HFFc6 (cell line): ENCODE results near the gene EEFSEC. TPM values are rescaled to one million over a fixed set of nuclear protein-coding genes. Genes with fewer than 3 reads are reported as not detected.

Source experiments
- DNase-seq: peaks from one replicate; pipeline ENCODE4 v3.0.0-alpha.2; 2018
- H3K27ac Mint-ChIP-seq: 2 replicates; pipeline ENCODE4 v1.8.0; 2020; ENCODE audit warnings: mild to moderate bottlenecking, mixed read lengths
- H3K27me3 Mint-ChIP-seq: 2 replicates; pipeline ENCODE4 v1.8.0; 2021; ENCODE audit warnings: mild to moderate bottlenecking, moderate library complexity, mixed read lengths; ENCODE audit not compliant: insufficient read depth
- H3K36me3 Mint-ChIP-seq: 2 replicates; pipeline ENCODE4 v1.8.0; 2021; ENCODE audit warnings: low read depth, mixed read lengths
- H3K4me1 Mint-ChIP-seq: 2 replicates; pipeline ENCODE4 v1.8.0; 2020; ENCODE audit warnings: low read depth, mixed read lengths
- H3K4me3 Mint-ChIP-seq: 2 replicates; pipeline ENCODE4 v1.8.0; 2020; ENCODE audit warnings: mild to moderate bottlenecking, moderate library complexity, mixed read lengths
- H3K9me3 Mint-ChIP-seq: 2 replicates; pipeline ENCODE4 v1.8.0; 2020; ENCODE audit warnings: mild to moderate bottlenecking, mixed read lengths
- CTCF ChIP-seq: fragments of 200-600 bp; sonication (generic); IDR thresholded peaks from 2 replicates; pipeline ENCODE4 v1.5.0; 2021; ENCODE audit warnings: antibody characterized with exemption, mild to moderate bottlenecking
- total RNA-seq, 6 experiments: library from RNA; stranded (reverse); fragmentation: NEBNext Ultra II Directional; extraction: Animal tissue kit (Norgen Biotek cat#: 25700); gene quantifications; 2 replicates in 1 of 6; 3 replicates in 5 of 6; pipeline ENCODE4 v1.2.3, GENCODE V29; 2021

The EEFSEC gene
- total RNA-seq, 6 experiments from 2014 or later = 8.2 to 11.6 (median 11.0) TPM

- DNase-seq = no peak
- H3K27me3 Mint-ChIP-seq = peaks cover 3% of the 10 kb centered on the region
- peaks cover 19% of the 10 kb centered on the region for H3K36me3 Mint-ChIP-seq
- H3K4me1 Mint-ChIP-seq = peaks cover 15% of the 10 kb centered on the region
- H3K27ac Mint-ChIP-seq = no peak overlapping the region
- peaks cover 16% of the 10 kb centered on the region for H3K9me3 Mint-ChIP-seq
- no peak overlapping the region for H3K4me3 Mint-ChIP-seq
- TF ChIP-seq CTCF = no peak
Measured at GRCh38 chr3:128227507-128227906, 74.2 kb downstream of the EEFSEC start.

DNA sequence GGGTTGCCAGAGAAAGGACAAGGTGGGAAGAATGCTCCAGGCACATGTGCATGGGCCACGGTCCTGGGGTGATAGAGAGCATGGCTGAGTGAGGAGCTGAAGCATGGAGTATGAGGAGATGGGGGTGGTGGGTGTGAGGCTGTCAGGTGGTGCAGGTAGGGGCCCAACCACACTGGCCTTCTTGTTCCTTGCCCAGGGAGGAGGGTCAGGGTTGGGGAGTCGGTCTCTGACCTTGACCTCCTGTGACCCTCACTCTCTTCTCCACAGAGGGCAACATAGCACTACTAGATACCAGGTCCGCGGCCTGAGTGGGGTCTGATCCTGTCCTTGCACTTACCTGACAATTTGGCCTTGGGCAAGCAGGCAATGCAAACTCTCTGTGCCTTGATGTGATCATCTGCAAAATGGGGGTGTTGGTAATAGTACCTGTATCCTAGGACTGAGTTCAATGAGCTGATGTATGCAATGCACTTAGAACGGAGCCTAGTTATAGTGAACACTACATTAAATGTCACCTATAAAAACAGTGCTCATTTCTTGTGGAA, 75.2 kb downstream of the EEFSEC start:
- no peak for TF ChIP-seq CTCF
- no peak for DNase-seq
- H3K9me3 Mint-ChIP-seq = 0 out of 2 replicates have a peak, but pooled peaks cover 7% of the 10 kb centered on the region
- H3K27ac Mint-ChIP-seq = no peak overlapping the region
- H3K4me1 Mint-ChIP-seq = peaks cover 15% of the 10 kb centered on the region
- peaks cover 3% of the 10 kb centered on the region for H3K27me3 Mint-ChIP-seq
- peaks cover 10% of the 10 kb centered on the region for H3K36me3 Mint-ChIP-seq
- no peak overlapping the region for H3K4me3 Mint-ChIP-seq

DNA sequence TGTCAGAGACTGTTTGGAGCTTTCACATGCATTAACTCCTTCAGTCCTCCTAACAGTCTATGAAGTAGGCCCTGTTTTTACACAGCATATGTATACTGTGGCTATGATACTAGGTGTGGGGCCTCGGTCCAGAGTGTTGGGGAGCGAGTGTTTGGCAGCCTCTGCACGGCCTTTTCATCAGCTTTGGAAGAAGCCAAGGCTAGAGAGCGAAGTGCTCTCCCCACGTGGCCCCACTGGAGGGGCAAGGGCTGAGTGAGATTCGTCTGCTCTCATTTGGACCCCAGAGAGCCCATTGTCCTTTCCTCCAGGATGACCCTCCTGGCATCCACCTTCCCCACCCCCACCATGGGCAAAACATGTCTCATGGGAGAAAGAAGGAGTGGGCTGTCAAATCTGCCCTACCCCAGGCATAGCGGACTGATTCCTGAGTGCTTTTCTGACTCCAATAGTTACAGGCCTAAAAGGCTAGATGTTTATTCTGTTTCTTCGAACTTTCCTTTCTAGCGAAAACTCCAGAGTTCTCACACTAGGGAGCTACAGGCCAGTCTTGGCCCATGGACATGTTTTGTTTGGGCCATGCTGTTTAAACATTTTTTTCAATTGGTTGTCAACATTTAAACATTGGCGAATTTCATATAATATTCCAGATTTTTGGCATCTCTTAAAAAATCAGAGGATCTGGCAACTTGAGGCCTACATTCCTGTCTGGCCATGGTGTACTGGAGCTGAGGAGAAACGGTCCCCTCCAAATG, 76.0 kb downstream of the EEFSEC start:
- Mint-ChIP-seq H3K27me3 (peaks cover 3% of the 10 kb centered on the region), H3K36me3 (0 out of 2 replicates have a peak, but pooled peaks cover 1% of the 10 kb centered on the region), H3K4me1 (peaks cover 15% of the 10 kb centered on the region), H3K27ac (no peak overlapping the region), H3K4me3 (no peak overlapping the region), H3K9me3 (no peaks in the 10 kb centered on the region)
- no peak for DNase-seq
- no peak for TF ChIP-seq CTCF

GRCh38 chr3:128231606-128232005, 78.3 kb downstream of the EEFSEC start:
- no peak overlapping the region for H3K4me3 Mint-ChIP-seq

More at GRCh38 chr3:128231606-128232005, 78.3 kb downstream of the EEFSEC start:
- Mint-ChIP-seq H3K4me1 (peaks cover 6% of the 10 kb centered on the region), H3K27ac (no peak overlapping the region), H3K27me3 (no peaks in the 10 kb centered on the region; the same call in 1 of the 2 replicates), H3K36me3 (no peaks in the 10 kb centered on the region), H3K9me3 (no peaks in the 10 kb centered on the region)
- no peak for TF ChIP-seq CTCF
- DNase-seq = no peak
